Hepatocyte (in vitro differentiated cells): ENCODE measurements around the gene TTC7B.

ENCODE experiments used
- EZH2 ChIP-seq: fragments of 200-600 bp; sonication (generic); IDR thresholded peaks from 2 replicates; pipeline ENCODE4 v1.6.1; 2016; ENCODE audit warnings: antibody characterized with exemption, mild to moderate bottlenecking, borderline replicate concordance
- TF ChIP-seq, protein P1 (sequence below): fragments of 200-600 bp; sonication (generic); IDR thresholded peaks from 2 replicates; pipeline ENCODE4 v1.5.1; 2016; ENCODE audit warnings: antibody characterized with exemption, mild to moderate bottlenecking; ENCODE audit not compliant: poor library complexity

- TF ChIP-seq EZH2 = no peak
- TF ChIP-seq, protein P1, sequence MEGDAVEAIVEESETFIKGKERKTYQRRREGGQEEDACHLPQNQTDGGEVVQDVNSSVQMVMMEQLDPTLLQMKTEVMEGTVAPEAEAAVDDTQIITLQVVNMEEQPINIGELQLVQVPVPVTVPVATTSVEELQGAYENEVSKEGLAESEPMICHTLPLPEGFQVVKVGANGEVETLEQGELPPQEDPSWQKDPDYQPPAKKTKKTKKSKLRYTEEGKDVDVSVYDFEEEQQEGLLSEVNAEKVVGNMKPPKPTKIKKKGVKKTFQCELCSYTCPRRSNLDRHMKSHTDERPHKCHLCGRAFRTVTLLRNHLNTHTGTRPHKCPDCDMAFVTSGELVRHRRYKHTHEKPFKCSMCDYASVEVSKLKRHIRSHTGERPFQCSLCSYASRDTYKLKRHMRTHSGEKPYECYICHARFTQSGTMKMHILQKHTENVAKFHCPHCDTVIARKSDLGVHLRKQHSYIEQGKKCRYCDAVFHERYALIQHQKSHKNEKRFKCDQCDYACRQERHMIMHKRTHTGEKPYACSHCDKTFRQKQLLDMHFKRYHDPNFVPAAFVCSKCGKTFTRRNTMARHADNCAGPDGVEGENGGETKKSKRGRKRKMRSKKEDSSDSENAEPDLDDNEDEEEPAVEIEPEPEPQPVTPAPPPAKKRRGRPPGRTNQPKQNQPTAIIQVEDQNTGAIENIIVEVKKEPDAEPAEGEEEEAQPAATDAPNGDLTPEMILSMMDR = no peak
These were observed 20.4 kb upstream of the TTC7B start for GRCh38 chr14:90836692-90837063.
